Left lung (tissue), 10 donors: ENCODE results near the gene C11orf86. TPM values are rescaled to one million over a fixed set of nuclear protein-coding genes. Genes with fewer than 3 reads are reported as not detected.

ENCODE experiments used
- ATAC-seq: fragments of 200-7000 bp; cut with Tn5 transposase; one replicate; pipeline ENCODE4 v1.9.1; 2020; ENCODE audit warnings: moderate library complexity
- DNase-seq, 4 donors: peaks; one replicate each; pipeline ENCODE4 v3.0.0-alpha.2; 2013 to 2020
- H3K27ac ChIP-seq, 2 donors: fragments of 200-600 bp; sonication (generic) in 1 of 2; one replicate each; pipeline versions ENCODE4 v1.5.0 to v1.8.0; 2020 to 2021
- H3K27me3 ChIP-seq, 2 donors: fragments of 200-600 bp; sonication (generic) in 1 of 2; one replicate each; pipeline versions ENCODE4 v1.5.0 to v1.8.0; 2020 to 2021
- H3K36me3 ChIP-seq, 2 donors: fragments of 200-600 bp; sonication (generic) in 1 of 2; one replicate each; pipeline versions ENCODE4 v1.5.0 to v1.8.0; 2020 to 2021
- H3K4me1 ChIP-seq, 2 donors: fragments of 200-600 bp; one replicate each; pipeline ENCODE4 v1.8.0; 2021
- H3K4me3 ChIP-seq, 2 donors: fragments of 200-600 bp; sonication (generic) in 1 of 2; one replicate each; pipeline versions ENCODE4 v1.5.0 to v1.8.0; 2020 to 2021; ENCODE audit warnings: mild to moderate bottlenecking in 1 of 2
- H3K9me3 ChIP-seq, 2 donors: fragments of 200-600 bp; sonication (generic) in 1 of 2; one replicate each; pipeline versions ENCODE4 v1.5.0 to v1.8.0; 2020 to 2021
- intact Hi-C, 2 donors: fragments of 100-400 bp; cut with DNase I; formaldehyde crosslinking; loops; one replicate each; pipeline versions ENCODE4 v1.11.2 to v1.14.2; 2022
- polyA plus RNA-seq, 6 donors: library from polyadenylated mRNA; unstranded; fragments of 120-200 nt; gene quantifications; one replicate each; pipeline ENCODE4 v1.2.1, GENCODE V29; 2013; ENCODE audit not compliant: insufficient read length in 6 of 6
- total RNA-seq, 2 donors: library from RNA; stranded (reverse); fragmentation: NEBNext Ultra II Directional; extraction: Animal tissue kit (Norgen Biotek cat#: 25700); gene quantifications; one replicate each; pipeline ENCODE4 v1.2.1, GENCODE V29; 2021
- TF ChIP-seq, protein P1 (sequence below), 2 donors: fragments of 200-600 bp; sonication (generic) in 1 of 2; IDR thresholded peaks; one replicate each; pipeline versions ENCODE4 v1.5.0 to v1.8.0; 2021; ENCODE audit warnings: antibody characterized with exemption in 2 of 2
- donor health status: DM: no; HTN: yes; CAD: no.
- donor health status: DM: no; HTN: no; CAD: no.

Gene C11orf86
- total and polyA plus RNA-seq, 8 donors: not detected

- no peak for ATAC-seq
- intact Hi-C loops: no loop called here
- no peak for DNase-seq
- Histone ChIP-seq H3K4me1 (peaks cover 5 to 7% of the 10 kb centered on the region in 2 donors), H3K36me3 (no peaks in the 10 kb centered on the region), H3K27ac (no peak overlapping the region), H3K9me3 (peaks cover 0 to 14% of the 10 kb centered on the region in 2 donors), H3K4me3 (no peak overlapping the region), H3K27me3 (peaks cover 0 to 13% of the 10 kb centered on the region in 2 donors)
- TF ChIP-seq, protein P1, sequence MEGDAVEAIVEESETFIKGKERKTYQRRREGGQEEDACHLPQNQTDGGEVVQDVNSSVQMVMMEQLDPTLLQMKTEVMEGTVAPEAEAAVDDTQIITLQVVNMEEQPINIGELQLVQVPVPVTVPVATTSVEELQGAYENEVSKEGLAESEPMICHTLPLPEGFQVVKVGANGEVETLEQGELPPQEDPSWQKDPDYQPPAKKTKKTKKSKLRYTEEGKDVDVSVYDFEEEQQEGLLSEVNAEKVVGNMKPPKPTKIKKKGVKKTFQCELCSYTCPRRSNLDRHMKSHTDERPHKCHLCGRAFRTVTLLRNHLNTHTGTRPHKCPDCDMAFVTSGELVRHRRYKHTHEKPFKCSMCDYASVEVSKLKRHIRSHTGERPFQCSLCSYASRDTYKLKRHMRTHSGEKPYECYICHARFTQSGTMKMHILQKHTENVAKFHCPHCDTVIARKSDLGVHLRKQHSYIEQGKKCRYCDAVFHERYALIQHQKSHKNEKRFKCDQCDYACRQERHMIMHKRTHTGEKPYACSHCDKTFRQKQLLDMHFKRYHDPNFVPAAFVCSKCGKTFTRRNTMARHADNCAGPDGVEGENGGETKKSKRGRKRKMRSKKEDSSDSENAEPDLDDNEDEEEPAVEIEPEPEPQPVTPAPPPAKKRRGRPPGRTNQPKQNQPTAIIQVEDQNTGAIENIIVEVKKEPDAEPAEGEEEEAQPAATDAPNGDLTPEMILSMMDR (IDR thresholded peaks at IDR 0.05): no peak
These were observed 1.8 kb downstream of the C11orf86 start for GRCh38 chr11:66976925-66977324.

DNA sequence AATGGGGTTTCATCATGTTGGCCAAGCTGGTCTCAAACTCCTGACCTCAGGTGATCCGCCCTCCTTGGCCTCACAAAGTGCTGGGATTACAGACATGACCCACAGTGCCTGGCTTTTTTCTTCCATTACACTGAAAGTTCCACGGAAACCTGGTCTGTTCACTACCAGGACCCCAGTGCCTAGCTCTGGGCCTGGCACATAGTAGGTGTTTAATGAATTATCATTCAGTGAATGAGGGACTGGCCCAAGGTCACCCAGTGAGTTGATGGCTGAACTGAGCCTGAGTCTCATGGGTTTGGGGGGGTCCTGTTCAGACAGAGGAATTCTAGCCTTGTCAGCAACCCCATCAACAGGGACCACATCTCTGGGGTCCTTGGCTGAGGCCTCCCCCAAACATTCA is 3.1 kb downstream of the C11orf86 start:
- DNase-seq (no peak), ATAC-seq (no peak)
- TF ChIP-seq, protein P1 (IDR thresholded peaks at IDR 0.05): no peak
- intact Hi-C loops: no loop called here
- Histone ChIP-seq H3K9me3 (peaks cover 0 to 14% of the 10 kb centered on the region in 2 donors), H3K27me3 (peaks cover 0 to 13% of the 10 kb centered on the region in 2 donors), H3K4me3 (no peak overlapping the region), H3K36me3 (no peaks in the 10 kb centered on the region), H3K27ac (no peak overlapping the region), H3K4me1 (peaks cover 5 to 13% of the 10 kb centered on the region in 2 donors)

GRCh38 chr11:66978717-66979116 is 3.6 kb downstream of the C11orf86 start:
- peaks cover 5 to 13% of the 10 kb centered on the region in 2 donors for H3K4me1 ChIP-seq
- intact Hi-C loops: no loop called here
- peaks cover 0 to 14% of the 10 kb centered on the region in 2 donors for H3K9me3 ChIP-seq
- no peak for DNase-seq
- H3K4me3 ChIP-seq: no peak overlapping the region
- TF ChIP-seq, protein P1 (IDR thresholded peaks at IDR 0.05): no peak
- no peaks in the 10 kb centered on the region for H3K36me3 ChIP-seq
- ATAC-seq: no peak
- peaks cover 0 to 13% of the 10 kb centered on the region in 2 donors for H3K27me3 ChIP-seq
- no peak overlapping the region for H3K27ac ChIP-seq

DNA sequence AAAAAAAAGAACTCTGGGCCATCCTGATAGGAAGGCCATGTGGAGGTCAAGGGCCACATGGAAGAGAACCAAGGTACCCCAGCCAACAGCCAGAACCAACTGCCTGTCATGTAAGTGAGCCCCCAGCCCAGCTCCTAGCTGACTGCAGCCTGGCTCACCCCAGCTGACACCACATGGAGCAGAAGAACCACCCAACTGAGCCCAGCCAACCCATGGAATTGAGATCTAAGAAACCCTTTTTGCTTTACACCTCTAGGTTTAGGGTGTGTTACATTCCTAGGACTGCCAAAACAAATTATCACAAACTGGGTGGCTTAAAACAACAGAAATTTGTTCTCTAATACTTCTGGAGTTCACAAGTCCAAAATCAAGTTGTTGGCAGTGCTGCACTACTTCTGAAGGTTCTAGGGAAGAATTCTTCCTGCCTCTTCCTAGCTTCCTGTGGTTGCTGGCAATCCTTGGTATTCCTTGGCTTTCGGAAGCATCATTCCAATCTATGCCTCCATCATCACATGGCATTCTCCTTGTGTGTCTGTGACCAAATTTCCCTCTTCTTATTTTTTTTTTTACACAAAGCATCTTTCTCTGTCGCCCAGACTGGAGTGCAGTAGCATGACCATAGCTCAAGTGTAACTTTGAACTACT is 4.4 kb downstream of the C11orf86 start:
- peaks cover 5 to 13% of the 10 kb centered on the region in 2 donors for H3K4me1 ChIP-seq
- intact Hi-C loops: no loop called here

DNA sequence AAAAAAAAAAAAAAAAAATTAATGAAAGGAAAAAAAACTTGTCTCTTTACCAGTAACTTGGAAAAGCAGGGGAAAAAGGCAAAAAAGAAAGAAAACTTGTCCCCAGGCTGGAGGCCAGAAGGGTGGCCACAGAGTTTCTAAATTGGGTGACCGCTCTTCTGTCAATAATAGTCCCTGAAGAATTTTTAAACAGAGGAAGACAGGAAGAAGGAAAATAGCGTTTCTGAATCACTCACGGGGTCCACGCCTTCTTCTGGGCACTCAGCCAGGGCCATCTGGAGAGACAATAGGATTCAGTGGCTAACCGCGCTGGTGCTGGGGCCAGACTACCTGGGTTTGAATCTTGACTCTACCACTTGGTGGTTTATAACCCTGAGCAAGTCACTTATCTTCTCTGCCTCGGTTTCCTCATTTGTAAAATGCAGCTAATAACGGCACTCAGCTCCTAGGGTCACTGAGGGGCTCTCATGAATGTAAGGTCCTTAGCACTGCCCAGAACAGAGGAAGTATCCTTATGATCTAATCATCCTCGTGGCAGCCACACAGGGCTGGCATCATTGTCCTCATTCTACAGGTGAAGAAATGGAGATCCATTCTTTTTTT is 7.0 kb downstream of the C11orf86 start:
- H3K4me1 ChIP-seq: peaks cover 5 to 13% of the 10 kb centered on the region in 2 donors
- H3K9me3 ChIP-seq: peaks cover 0 to 14% of the 10 kb centered on the region in 2 donors
- peak overlapping the region in 1 of 2 donors; percentile 4 for H3K27ac ChIP-seq
- peak; percentile 45 to 86 (median 78) for DNase-seq
- no peak overlapping the region for H3K4me3 ChIP-seq
- peak; percentile 74 for ATAC-seq
- no peaks in the 10 kb centered on the region for H3K27me3 ChIP-seq
- H3K36me3 ChIP-seq: no peaks in the 10 kb centered on the region
- intact Hi-C loops: no loop called here
- TF ChIP-seq, protein P1 (IDR thresholded peaks at IDR 0.05): no peak

More for the DNA sequence above, 4.4 kb downstream of the C11orf86 start:
- no peak overlapping the region for H3K27ac ChIP-seq
- ATAC-seq (no peak), DNase-seq (no peak)
- peaks cover 0 to 14% of the 10 kb centered on the region in 2 donors for H3K9me3 ChIP-seq
- H3K36me3 ChIP-seq: no peaks in the 10 kb centered on the region
- no peak overlapping the region for H3K4me3 ChIP-seq
- H3K27me3 ChIP-seq: peaks cover 0 to 13% of the 10 kb centered on the region in 2 donors
- TF ChIP-seq, protein P1 (IDR thresholded peaks at IDR 0.05): no peak
